ENCODE results near the gene ADGRL2.

DNA sequence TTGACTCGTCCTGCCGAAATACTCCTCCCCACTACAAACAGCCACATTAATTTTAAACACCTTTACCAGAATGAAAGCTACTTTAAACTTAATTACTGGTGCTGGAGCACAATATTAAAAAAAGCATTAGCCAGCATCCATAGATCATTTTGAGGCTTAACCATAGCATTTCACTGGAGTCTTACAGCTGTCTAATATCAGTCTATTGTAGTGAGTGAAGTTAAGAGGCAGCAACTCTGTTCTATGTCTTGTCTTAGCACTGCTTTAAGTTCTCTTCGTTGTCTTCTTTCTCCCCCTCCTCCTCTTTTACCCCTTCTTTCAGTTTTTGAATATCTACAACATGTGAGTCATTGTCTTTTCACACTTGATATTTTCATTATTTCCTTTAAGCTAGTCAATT lies 49.3 kb downstream of the ADGRL2 start:
- no peak for TF ChIP-seq EZH2 (IDR thresholded peaks at IDR 0.05; ENCODE audit: low read length)
- TF ChIP-seq, protein P1, sequence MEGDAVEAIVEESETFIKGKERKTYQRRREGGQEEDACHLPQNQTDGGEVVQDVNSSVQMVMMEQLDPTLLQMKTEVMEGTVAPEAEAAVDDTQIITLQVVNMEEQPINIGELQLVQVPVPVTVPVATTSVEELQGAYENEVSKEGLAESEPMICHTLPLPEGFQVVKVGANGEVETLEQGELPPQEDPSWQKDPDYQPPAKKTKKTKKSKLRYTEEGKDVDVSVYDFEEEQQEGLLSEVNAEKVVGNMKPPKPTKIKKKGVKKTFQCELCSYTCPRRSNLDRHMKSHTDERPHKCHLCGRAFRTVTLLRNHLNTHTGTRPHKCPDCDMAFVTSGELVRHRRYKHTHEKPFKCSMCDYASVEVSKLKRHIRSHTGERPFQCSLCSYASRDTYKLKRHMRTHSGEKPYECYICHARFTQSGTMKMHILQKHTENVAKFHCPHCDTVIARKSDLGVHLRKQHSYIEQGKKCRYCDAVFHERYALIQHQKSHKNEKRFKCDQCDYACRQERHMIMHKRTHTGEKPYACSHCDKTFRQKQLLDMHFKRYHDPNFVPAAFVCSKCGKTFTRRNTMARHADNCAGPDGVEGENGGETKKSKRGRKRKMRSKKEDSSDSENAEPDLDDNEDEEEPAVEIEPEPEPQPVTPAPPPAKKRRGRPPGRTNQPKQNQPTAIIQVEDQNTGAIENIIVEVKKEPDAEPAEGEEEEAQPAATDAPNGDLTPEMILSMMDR (optimal IDR thresholded peaks at IDR 0.05 in 1 of 3, IDR thresholded peaks at IDR 0.05 in 1 of 3, conservative IDR thresholded peaks at IDR 0.05 in 1 of 3; ENCODE audit: extremely low read depth in 1 of 3, insufficient read depth in 2 of 3, low read length in 3 of 3), result no peak

Data from keratinocyte (primary cell).